ENCODE data around the gene FAM118A. TPM values are rescaled to one million over a fixed set of nuclear protein-coding genes. Genes with fewer than 3 reads are reported as not detected.
"Not testable (repeated sequence)": the region's sequence is repeated elsewhere in the genome, so short reads cannot be mapped to it uniquely, and the experiment has no call there.

The FAM118A gene
- polyA plus RNA-seq, 5 donors: 26.3 to 77.5 (median 37.6) TPM

DNA sequence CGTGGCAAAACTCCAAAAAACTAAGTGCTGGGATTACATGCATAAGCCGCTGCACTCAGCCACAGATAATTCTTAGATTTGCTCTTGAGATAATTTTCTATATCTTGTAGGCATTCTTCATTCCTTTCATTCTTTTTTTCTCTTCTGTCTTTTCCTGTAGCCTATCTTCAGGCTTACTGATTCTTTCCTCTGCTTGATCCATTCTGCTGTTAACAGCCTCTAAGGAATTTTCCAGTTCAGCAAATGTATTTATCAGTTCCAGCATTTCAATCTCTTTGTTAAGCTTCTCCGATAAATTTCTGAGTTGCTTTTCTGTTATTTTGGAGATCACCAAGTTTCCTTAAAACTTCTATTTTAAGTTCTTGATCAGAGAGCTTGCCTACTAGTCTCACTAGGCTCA lies 57.0 kb downstream of the FAM118A start:
- DNase-seq: no peak

DNA sequence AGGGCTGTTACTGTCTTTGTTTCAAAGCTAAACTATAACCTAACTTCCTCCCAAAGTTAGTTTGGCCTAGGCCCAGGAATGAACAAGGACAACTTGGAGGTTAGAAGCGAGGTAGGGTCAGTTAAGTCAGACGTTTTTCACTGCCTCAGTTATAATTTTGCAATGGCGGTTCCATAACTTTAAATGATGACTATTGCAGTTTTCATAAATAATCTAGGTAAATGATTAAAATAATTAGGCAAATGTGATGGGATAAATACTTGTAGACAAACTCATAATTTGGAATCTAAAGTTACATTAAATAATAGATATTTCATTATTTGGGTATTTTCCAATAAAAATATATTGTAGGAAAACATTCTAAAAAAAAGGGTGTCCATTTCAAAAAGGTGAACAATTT lies 63.9 kb downstream of the FAM118A start:
- DNase-seq: not testable (repeated sequence)

DNA sequence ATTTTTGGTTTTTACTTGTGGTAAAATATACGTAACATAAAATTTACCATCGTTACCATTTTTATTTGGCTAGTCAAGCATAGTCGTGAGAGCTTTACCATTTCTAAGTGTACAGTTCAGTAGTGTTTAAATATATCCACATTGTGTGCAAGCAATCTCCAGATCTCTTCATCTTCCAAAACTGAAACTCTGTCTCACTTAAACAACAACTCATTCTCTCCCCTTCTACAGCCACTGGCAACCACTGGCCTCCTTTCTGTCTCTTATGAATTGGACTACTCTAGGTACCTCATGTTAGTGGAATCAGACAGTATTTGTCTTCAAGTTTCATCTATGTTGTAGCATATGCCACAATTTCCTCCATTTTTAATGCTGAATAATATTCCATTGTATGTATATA lies 66.3 kb downstream of the FAM118A start:
- DNase-seq: no peak

DNA sequence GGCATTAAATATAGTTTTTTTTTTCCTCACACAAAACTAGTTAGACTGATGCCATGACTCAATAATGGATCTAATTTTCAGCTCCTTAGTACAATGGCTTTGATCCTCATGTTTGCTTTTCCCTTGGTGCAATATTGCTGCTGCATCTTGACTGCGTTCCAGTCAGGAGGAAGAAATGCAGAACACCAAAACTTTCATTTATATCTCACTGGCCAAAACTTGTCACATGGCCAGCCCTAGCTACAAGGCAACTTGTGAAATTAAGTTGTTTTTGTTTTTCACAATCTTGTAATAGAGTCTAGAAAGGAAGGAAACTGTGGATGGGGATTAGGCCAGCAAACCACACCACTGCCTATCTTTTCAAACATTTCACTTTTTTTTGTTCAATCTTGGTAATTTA lies 67.0 kb downstream of the FAM118A start:
- peak in 1 of 2 donors; percentile 10 for DNase-seq

DNA sequence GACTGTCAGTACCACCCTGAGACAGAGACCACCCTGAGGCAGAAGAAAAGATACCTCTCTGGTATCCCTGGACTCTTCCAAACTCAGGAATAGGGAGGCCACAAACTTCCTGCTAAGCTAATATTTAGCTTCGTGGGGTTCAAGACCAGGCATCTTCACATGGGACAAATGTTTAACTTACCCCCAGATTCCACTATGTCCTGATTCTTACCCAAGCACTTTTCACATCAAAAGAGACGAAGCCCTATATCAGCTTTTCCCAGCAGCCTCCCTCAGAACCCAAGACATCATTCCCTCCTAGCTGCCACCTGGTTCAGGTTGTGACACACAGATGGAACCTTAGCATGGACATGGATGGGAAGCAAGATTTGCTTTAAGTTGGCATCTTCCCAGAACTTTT lies 71.6 kb downstream of the FAM118A start:
- DNase-seq: no peak

DNA sequence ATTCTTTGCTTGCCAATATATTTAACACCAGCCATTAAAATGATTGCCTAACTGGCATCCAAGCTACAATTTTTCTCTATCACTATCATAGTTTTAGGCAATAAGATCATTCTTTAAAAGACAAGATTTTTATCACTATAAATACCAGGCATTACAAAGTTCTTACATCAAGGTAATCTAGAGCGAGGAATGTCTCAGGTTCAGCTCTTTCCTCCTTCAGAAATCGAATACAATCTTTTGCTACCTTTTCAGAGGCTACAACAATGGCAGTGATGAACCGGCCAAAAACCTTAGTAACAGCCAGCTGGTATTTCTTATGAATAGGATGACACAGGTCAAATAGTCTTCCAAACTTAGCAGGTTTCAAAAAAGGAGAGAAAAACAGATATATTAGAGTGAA lies 79.8 kb downstream of the FAM118A start:
- DNase-seq: no peak

Other genes with a start within 250 kb of the FAM118A start
- gene NUP50, start 146.0 kb upstream of the FAM118A start, polyA plus RNA-seq (ENCODE audit: insufficient read depth in 1 of 5, insufficient read length in 5 of 5, low replicate concordance in 1 of 5): 10 to 100 TPM; 38.6 to 58.2 (median 45.6) TPM
- gene KIAA0930, start 69.0 kb upstream of the FAM118A start, polyA plus RNA-seq (ENCODE audit: insufficient read depth in 1 of 5, insufficient read length in 5 of 5, low replicate concordance in 1 of 5): 10 to 100 TPM; 13.2 to 19.6 (median 16.8) TPM
- gene UPK3A, start 25.0 kb upstream of the FAM118A start, polyA plus RNA-seq (ENCODE audit: insufficient read depth in 1 of 5, insufficient read length in 5 of 5, low replicate concordance in 1 of 5): under 1 TPM in 2 of 5 donors, not detected in 3; 0.33 to 0.34 TPM
- gene SMC1B, start 103.7 kb downstream of the FAM118A start, polyA plus RNA-seq (ENCODE audit: insufficient read depth in 1 of 5, insufficient read length in 5 of 5, low replicate concordance in 1 of 5): under 1 TPM; 0.22 to 0.37 (median 0.24) TPM
- gene RIBC2, start 103.8 kb downstream of the FAM118A start, polyA plus RNA-seq (ENCODE audit: insufficient read depth in 1 of 5, insufficient read length in 5 of 5, low replicate concordance in 1 of 5): 10 to 100 TPM in 3 of 5 donors, 1 to 10 TPM in 2; 8.7 to 11.9 (median 10.5) TPM
- gene FBLN1, start 192.9 kb downstream of the FAM118A start, polyA plus RNA-seq (ENCODE audit: insufficient read depth in 1 of 5, insufficient read length in 5 of 5, low replicate concordance in 1 of 5): 100 to 1,000 TPM; 219 to 312 (median 307) TPM